Naive thymus-derived CD4-positive, alpha-beta T cell (primary cell): ENCODE measurements around the gene CYP26B1. TPM values are rescaled to one million over a fixed set of nuclear protein-coding genes. Genes with fewer than 3 reads are reported as not detected.

ENCODE experiments used
- ATAC-seq: fragments of 150-1000 bp; cut with Tn5 transposase; 2 replicates; pipeline ENCODE4 v1.10.0; 2021; ENCODE audit warnings: mild to moderate bottlenecking, moderate library complexity
- CTCF ChIA-PET: fragments of 350-600 bp; sonication (Branson Sonifier 250); formaldehyde crosslinking; loops from one replicate; lab custom pipeline; 2021; ENCODE audit warnings: antibody characterized with exemption; lab: Charles Lee
- POLR2A ChIA-PET: fragments of 350-600 bp; sonication (Branson Sonifier 250); formaldehyde crosslinking; loops from one replicate; lab custom pipeline; 2021; ENCODE audit warnings: antibody characterized with exemption, inconsistent platforms; lab: Charles Lee
- DNase-seq, 9 donors: peaks; one replicate each; pipeline versions ENCODE4 v3.0.0 to v3.0.0-alpha.2; 2020 to 2022; ENCODE audit warnings: mixed read lengths in 1 of 9
- H3K27ac ChIP-seq: one replicate; pipeline ENCODE4 v1.7.0; 2013; ENCODE audit warnings: mild to moderate bottlenecking, low read depth, low read length, moderate library complexity
- H3K27me3 ChIP-seq, 2 donors: one replicate each; pipeline ENCODE4 v1.7.0; 2013; ENCODE audit warnings: low read length in 2 of 2, mild to moderate bottlenecking in 2 of 2, moderate library complexity in 2 of 2; ENCODE audit not compliant: control insufficient read depth in 2 of 2, insufficient read depth in 2 of 2
- H3K36me3 ChIP-seq, 3 experiments: 1 replicate in 2 of 3; 2 replicates in 1 of 3; pipeline ENCODE4 v1.7.0; 2013; ENCODE audit warnings: low read length in 3 of 3, mild to moderate bottlenecking in 3 of 3, moderate library complexity in 1 of 3; ENCODE audit not compliant: insufficient read depth in 3 of 3, control insufficient read depth in 2 of 3
- H3K4me1 ChIP-seq, 2 donors: one replicate each; pipeline ENCODE4 v1.7.0; 2013; ENCODE audit warnings: low read length in 2 of 2, mild to moderate bottlenecking in 2 of 2, moderate library complexity in 1 of 2; ENCODE audit not compliant: control insufficient read depth in 2 of 2, insufficient read depth in 2 of 2
- H3K4me3 ChIP-seq: 2 replicates; pipeline ENCODE4 v1.7.0; 2013; ENCODE audit warnings: mild to moderate bottlenecking, low read length
- H3K9me3 ChIP-seq, 3 experiments: 1 replicate in 2 of 3; 2 replicates in 1 of 3; pipeline ENCODE4 v1.7.0; 2013; ENCODE audit warnings: low read length in 3 of 3; ENCODE audit not compliant: control insufficient read depth in 2 of 3
- H3K27ac Mint-ChIP-seq, 9 donors: one replicate each; pipeline ENCODE4 v1.8.0; 2020 to 2022; ENCODE audit warnings: mixed read lengths in 9 of 9, mild to moderate bottlenecking in 8 of 9, moderate library complexity in 5 of 9, inconsistent platforms in 2 of 9
- H3K27me3 Mint-ChIP-seq, 5 donors: one replicate each; pipeline ENCODE4 v1.8.0; 2021 to 2022; ENCODE audit warnings: mixed read lengths in 5 of 5, mild to moderate bottlenecking in 1 of 5
- H3K36me3 Mint-ChIP-seq, 5 donors: one replicate each; pipeline ENCODE4 v1.8.0; 2020 to 2022; ENCODE audit warnings: mixed read lengths in 5 of 5, mild to moderate bottlenecking in 3 of 5, inconsistent platforms in 1 of 5
- H3K4me1 Mint-ChIP-seq, 7 donors: one replicate each; pipeline ENCODE4 v1.8.0; 2020 to 2022; ENCODE audit warnings: mixed read lengths in 7 of 7, mild to moderate bottlenecking in 3 of 7, inconsistent platforms in 1 of 7
- H3K4me3 Mint-ChIP-seq, 10 donors: one replicate each; pipeline ENCODE4 v1.8.0; 2020 to 2022; ENCODE audit warnings: mild to moderate bottlenecking in 10 of 10, mixed read lengths in 10 of 10, moderate library complexity in 6 of 10, inconsistent platforms in 2 of 10
- H3K9me3 Mint-ChIP-seq, 11 donors: one replicate each; pipeline ENCODE4 v1.8.0; 2020 to 2022; ENCODE audit warnings: mixed read lengths in 11 of 11, mild to moderate bottlenecking in 4 of 11, inconsistent platforms in 1 of 11, moderate library complexity in 1 of 11
- intact Hi-C, 2 donors: fragments of 100-400 bp; cut with micrococcal nuclease; formaldehyde crosslinking; loops; one replicate each; pipeline ENCODE4 v1.15.1; 2023
- polyA plus RNA-seq, 2 donors: library from polyadenylated mRNA; unstranded; fragments of 300-500 nt; fragmentation: Illumina TruSeq; gene quantifications; one replicate each; pipeline ENCODE4 v1.2.3, GENCODE V29; 2021
- total RNA-seq, 6 experiments: library from RNA in 5 of 6; stranded (reverse) in 5 of 6; gene quantifications; 1 replicate in 5 of 6; 2 replicates in 1 of 6; pipeline ENCODE4 v1.2.3 and lab custom pipeline; 2021 to 2026

CYP26B1 gene
- total and polyA plus RNA-seq, 7 experiments from 2014 or later, result not detected

- ChIA-PET POLR2A (no interaction called here), CTCF (no interaction called here)
- no peaks in the 10 kb centered on the region for H3K4me1 Mint-ChIP-seq
- peaks cover 0 to 47% (median 31%) of the 10 kb centered on the region in 5 donors for H3K36me3 Mint-ChIP-seq
- Histone ChIP-seq H3K4me3 (no peak overlapping the region), H3K27me3 (no peaks in the 10 kb centered on the region), H3K36me3 (peaks cover 0 to 11% (median 0%) of the 10 kb centered on the region in 3 experiments), H3K9me3 (peaks cover 0 to 2% (median 0%) of the 10 kb centered on the region in 3 experiments), H3K4me1 (no peaks in the 10 kb centered on the region), H3K27ac (no peak overlapping the region)
- intact Hi-C loops, result no loop called here
- peaks cover 0 to 6% (median 0%) of the 10 kb centered on the region in 11 donors for H3K9me3 Mint-ChIP-seq
- no peaks in the 10 kb centered on the region for H3K27me3 Mint-ChIP-seq
- H3K27ac Mint-ChIP-seq, result no peak overlapping the region
- DNase-seq, result no peak
- H3K4me3 Mint-ChIP-seq, result no peak overlapping the region
- ATAC-seq, result no peak
These were observed 34.9 kb upstream of the CYP26B1 start for GRCh38 chr2:72182547-72182946.

- Histone ChIP-seq H3K4me3 (no peak overlapping the region), H3K27ac (no peak overlapping the region), H3K27me3 (no peaks in the 10 kb centered on the region), H3K4me1 (no peaks in the 10 kb centered on the region), H3K9me3 (no peaks in the 10 kb centered on the region), H3K36me3 (peaks cover 0 to 12% (median 0%) of the 10 kb centered on the region in 3 experiments)
- Mint-ChIP-seq H3K9me3 (peaks cover 0 to 5% (median 0%) of the 10 kb centered on the region in 11 donors), H3K27me3 (no peaks in the 10 kb centered on the region), H3K4me1 (no peaks in the 10 kb centered on the region), H3K4me3 (no peak overlapping the region), H3K27ac (no peak overlapping the region), H3K36me3 (peaks cover 0 to 55% (median 37%) of the 10 kb centered on the region in 5 donors)
- intact Hi-C loops, result no loop called here
- DNase-seq (no peak), ATAC-seq (no peak)
- ChIA-PET POLR2A (no interaction called here), CTCF (no interaction called here)
These were observed 34.0 kb upstream of the CYP26B1 start for GRCh38 chr2:72181616-72182015.

- Histone ChIP-seq H3K27me3 (no peaks in the 10 kb centered on the region), H3K4me1 (no peaks in the 10 kb centered on the region), H3K4me3 (no peak overlapping the region), H3K27ac (no peak overlapping the region), H3K36me3 (peaks cover 0 to 12% (median 0%) of the 10 kb centered on the region in 3 experiments), H3K9me3 (no peaks in the 10 kb centered on the region)
- H3K27ac Mint-ChIP-seq, result no peak overlapping the region
- H3K4me3 Mint-ChIP-seq, result no peak overlapping the region
- ChIA-PET POLR2A (no interaction called here), CTCF (no interaction called here)
- H3K36me3 Mint-ChIP-seq, result peaks cover 0 to 59% (median 40%) of the 10 kb centered on the region in 5 donors
- no peak for ATAC-seq
- H3K4me1 Mint-ChIP-seq, result no peaks in the 10 kb centered on the region
- no peak for DNase-seq
- intact Hi-C loops, result no loop called here
- H3K27me3 Mint-ChIP-seq, result no peaks in the 10 kb centered on the region
- peaks cover 0 to 5% (median 0%) of the 10 kb centered on the region in 11 donors for H3K9me3 Mint-ChIP-seq
These were observed 32.7 kb upstream of the CYP26B1 start for GRCh38 chr2:72180351-72180750.

- Mint-ChIP-seq H3K4me1 (peaks cover 0 to 2% (median 0%) of the 10 kb centered on the region in 7 donors), H3K27ac (no peak overlapping the region), H3K27me3 (no peaks in the 10 kb centered on the region), H3K9me3 (peaks cover 0 to 1% (median 0%) of the 10 kb centered on the region in 11 donors), H3K36me3 (peaks cover 0 to 62% (median 35%) of the 10 kb centered on the region in 5 donors), H3K4me3 (no peak overlapping the region)
- CTCF ChIA-PET, result no interaction called here
- H3K27me3 ChIP-seq, result no peaks in the 10 kb centered on the region
- H3K4me1 ChIP-seq, result no peaks in the 10 kb centered on the region
- POLR2A ChIA-PET, result no interaction called here
- ATAC-seq (no peak), DNase-seq (no peak)
- intact Hi-C loops, result no loop called here
- H3K36me3 ChIP-seq, result peaks cover 0 to 12% (median 0%) of the 10 kb centered on the region in 3 experiments
- no peak overlapping the region for H3K27ac ChIP-seq
- H3K9me3 ChIP-seq, result no peaks in the 10 kb centered on the region
- no peak overlapping the region for H3K4me3 ChIP-seq
These were observed 30.9 kb upstream of the CYP26B1 start for GRCh38 chr2:72178551-72178950.

DNA sequence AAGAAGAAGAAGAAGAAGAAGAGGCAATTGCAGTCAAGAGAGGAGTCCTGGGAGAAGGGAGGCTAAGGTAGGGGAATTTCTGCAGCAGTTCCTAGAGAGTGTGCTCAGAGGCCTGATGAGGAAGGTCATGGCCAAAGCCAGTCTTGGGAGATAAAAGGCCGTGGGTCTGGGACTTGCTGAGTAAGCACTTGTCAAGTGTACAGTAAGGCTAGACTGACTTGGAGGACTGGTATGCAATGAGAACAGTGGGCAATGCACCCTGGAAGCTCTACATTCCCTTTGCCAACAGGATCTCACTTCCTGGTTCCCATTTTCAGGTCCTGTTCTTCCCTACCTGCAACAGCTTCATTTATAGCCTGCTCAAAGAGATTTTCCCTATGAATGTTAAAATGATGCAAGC lies 28.6 kb upstream of the CYP26B1 start:
- DNase-seq, result no peak
- ATAC-seq, result no peak
- Mint-ChIP-seq H3K36me3 (peaks cover 0 to 56% (median 35%) of the 10 kb centered on the region in 5 donors), H3K27ac (no peak overlapping the region), H3K27me3 (no peaks in the 10 kb centered on the region), H3K4me1 (peaks cover 0 to 3% (median 0%) of the 10 kb centered on the region in 7 donors), H3K4me3 (no peak overlapping the region), H3K9me3 (peaks cover 0 to 3% (median 0%) of the 10 kb centered on the region in 11 donors)
- Histone ChIP-seq H3K4me1 (no peaks in the 10 kb centered on the region), H3K27ac (no peak overlapping the region), H3K36me3 (peaks cover 0 to 8% (median 0%) of the 10 kb centered on the region in 3 experiments), H3K27me3 (no peaks in the 10 kb centered on the region), H3K9me3 (no peaks in the 10 kb centered on the region), H3K4me3 (no peak overlapping the region)
- POLR2A ChIA-PET, result no interaction called here
- CTCF ChIA-PET, result no interaction called here
- intact Hi-C loops, result no loop called here

DNA sequence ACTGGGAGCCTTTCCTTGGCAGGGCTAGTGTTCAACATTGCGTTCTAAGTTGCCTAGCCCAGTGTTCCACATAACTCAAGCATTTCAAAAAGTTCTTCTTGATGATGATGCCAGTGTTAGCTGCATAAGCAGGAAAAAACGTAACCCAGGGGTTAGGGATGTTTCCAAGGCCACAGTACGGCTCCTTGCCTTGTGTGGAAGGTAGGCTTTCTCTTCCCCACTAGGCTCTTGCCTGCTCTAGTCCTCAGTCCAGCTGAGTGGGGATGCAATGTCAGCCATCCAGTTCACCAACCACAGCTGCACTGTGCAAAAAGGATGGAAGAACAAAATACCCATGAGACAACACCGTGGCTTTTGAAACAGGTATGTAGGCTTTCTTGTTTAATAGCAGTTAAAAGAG lies 28.0 kb upstream of the CYP26B1 start:
- H3K4me3 Mint-ChIP-seq, result no peak overlapping the region
- peaks cover 0 to 53% (median 35%) of the 10 kb centered on the region in 5 donors for H3K36me3 Mint-ChIP-seq
- H3K27me3 Mint-ChIP-seq, result no peaks in the 10 kb centered on the region

DNA sequence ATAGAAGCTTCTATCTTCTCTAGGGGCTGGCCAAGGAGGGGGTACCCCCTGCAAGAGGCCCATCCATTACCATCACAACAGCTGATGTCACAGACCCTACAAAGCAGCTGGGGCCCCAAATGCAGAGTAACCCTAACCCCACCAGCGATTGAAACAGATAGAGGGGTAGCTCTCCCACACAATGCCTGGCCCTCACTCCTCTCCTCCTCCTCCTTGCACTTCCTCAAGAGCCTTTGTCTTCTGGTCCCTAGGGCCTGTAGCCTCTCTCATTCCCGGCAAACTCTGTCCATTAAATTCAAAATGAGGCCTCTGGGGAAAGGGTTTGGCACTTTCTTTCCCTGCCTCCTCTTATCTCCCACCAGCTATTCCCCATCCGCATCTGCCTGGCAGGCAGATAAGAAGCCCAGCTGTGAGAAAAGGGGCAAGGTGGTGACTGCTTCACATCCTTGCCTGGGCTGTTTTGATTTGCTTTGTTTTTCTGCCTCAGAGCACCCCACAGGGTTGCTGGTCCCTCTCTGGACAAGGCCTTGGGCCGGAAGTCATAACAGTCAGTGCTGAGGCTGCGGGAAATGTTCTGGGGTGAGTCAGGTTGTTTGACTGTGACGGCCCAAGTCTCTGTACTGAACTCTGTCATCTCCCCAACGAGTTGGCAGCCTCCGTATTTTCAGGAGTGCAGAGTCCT lies 26.1 kb upstream of the CYP26B1 start:
- no peak overlapping the region for H3K27ac Mint-ChIP-seq
- no peak for ATAC-seq
- H3K9me3 Mint-ChIP-seq, result peaks cover 0 to 9% (median 0%) of the 10 kb centered on the region in 11 donors
- Histone ChIP-seq H3K27ac (no peak overlapping the region), H3K27me3 (no peaks in the 10 kb centered on the region), H3K9me3 (no peaks in the 10 kb centered on the region), H3K4me3 (no peak overlapping the region), H3K4me1 (no peaks in the 10 kb centered on the region), H3K36me3 (peaks cover 0 to 8% (median 0%) of the 10 kb centered on the region in 3 experiments)
- peaks cover 0 to 3% (median 0%) of the 10 kb centered on the region in 7 donors for H3K4me1 Mint-ChIP-seq
- no peak overlapping the region for H3K4me3 Mint-ChIP-seq
- ChIA-PET POLR2A (no interaction called here), CTCF (no interaction called here)
- H3K36me3 Mint-ChIP-seq, result peaks cover 0 to 42% (median 25%) of the 10 kb centered on the region in 5 donors
- peaks cover 0 to 4% (median 0%) of the 10 kb centered on the region in 5 donors for H3K27me3 Mint-ChIP-seq
- no peak for DNase-seq
- intact Hi-C loops, result no loop called here

More for the DNA sequence above, 28.0 kb upstream of the CYP26B1 start:
- intact Hi-C loops, result no loop called here
- no peak overlapping the region for H3K27ac ChIP-seq
- ATAC-seq (no peak), DNase-seq (no peak)
- CTCF ChIA-PET, result no interaction called here
- Mint-ChIP-seq H3K9me3 (peaks cover 0 to 7% (median 0%) of the 10 kb centered on the region in 11 donors), H3K4me1 (peaks cover 0 to 3% (median 0%) of the 10 kb centered on the region in 7 donors), H3K27ac (no peak overlapping the region)
- POLR2A ChIA-PET, result no interaction called here
- no peak overlapping the region for H3K4me3 ChIP-seq
- peaks cover 0 to 8% (median 0%) of the 10 kb centered on the region in 3 experiments for H3K36me3 ChIP-seq
- no peaks in the 10 kb centered on the region for H3K4me1 ChIP-seq
- no peaks in the 10 kb centered on the region for H3K9me3 ChIP-seq
- no peaks in the 10 kb centered on the region for H3K27me3 ChIP-seq
